Spleen (tissue), 7 donors: Measurements from ENCODE around the gene STIM1.

ENCODE experiments used
- CTCF ChIP-seq, 11 experiments: fragments of 200-600 bp in 7 of 11; fragments of 450-650 bp in 4 of 11; sonication (generic) in 4 of 11; IDR thresholded peaks in 8 of 11; conservative IDR thresholded peaks in 3 of 11; 1 replicate in 7 of 11; 2 replicates in 4 of 11; pipeline versions ENCODE4 v1.4.0 to v1.8.0; 2016 to 2021; ENCODE audit warnings: antibody characterized with exemption in 11 of 11, inconsistent platforms in 4 of 11, mild to moderate bottlenecking in 1 of 11
- POLR2AphosphoS5 ChIP-seq, 3 donors: sonication (generic); formaldehyde crosslinking; IDR thresholded peaks; one replicate each; pipeline ENCODE4 v1.5.1; 2017; ENCODE audit warnings: antibody characterized with exemption in 3 of 3
- donor health status: DM: no; HTN: no; CAD: no; lungs with moderate emphysema.
- donor health status: DM: no; HTN: no; CAD: no.
- donor health status: DM: no; HTN: no; CAD: no.

GRCh38 chr11:3885855-3886254 is 30.4 kb downstream of the STIM1 start:
- TF ChIP-seq POLR2AphosphoS5 (IDR thresholded peaks at IDR 0.05) (no peak), CTCF (IDR thresholded peaks at IDR 0.05 in 8 of 11, conservative IDR thresholded peaks at IDR 0.05 in 3 of 11) (no peak)
